Endothelial cell (in vitro differentiated cells): ENCODE measurements around the gene TOMM40. TPM values are rescaled to one million over a fixed set of nuclear protein-coding genes. Genes with fewer than 3 reads are reported as not detected.
"Not testable (repeated sequence)": the region's sequence is repeated elsewhere in the genome, so short reads cannot be mapped to it uniquely, and the experiment has no call there.

Source experiments
- DNase-seq: peaks from one replicate; pipeline ENCODE4 v3.0.0; 2021; ENCODE audit warnings: low spot score
- H3K27ac Mint-ChIP-seq: one replicate; pipeline ENCODE4 v1.8.0; 2021; ENCODE audit warnings: mixed read lengths, inconsistent platforms; ENCODE audit not compliant: unreplicated experiment
- H3K27me3 Mint-ChIP-seq: one replicate; pipeline ENCODE4 v1.8.0; 2021; ENCODE audit warnings: mild to moderate bottlenecking, moderate library complexity, mixed read lengths, inconsistent platforms; ENCODE audit not compliant: unreplicated experiment
- H3K36me3 Mint-ChIP-seq: one replicate; pipeline ENCODE4 v1.8.0; 2021; ENCODE audit warnings: mild to moderate bottlenecking, low read depth, mixed read lengths, inconsistent platforms; ENCODE audit not compliant: unreplicated experiment
- H3K4me1 Mint-ChIP-seq: one replicate; pipeline ENCODE4 v1.8.0; 2021; ENCODE audit warnings: mild to moderate bottlenecking, mixed read lengths, inconsistent platforms; ENCODE audit not compliant: unreplicated experiment
- H3K4me3 Mint-ChIP-seq: one replicate; pipeline ENCODE4 v1.8.0; 2021; ENCODE audit warnings: mild to moderate bottlenecking, mixed read lengths, inconsistent platforms; ENCODE audit not compliant: unreplicated experiment
- H3K9me3 Mint-ChIP-seq: one replicate; pipeline ENCODE4 v1.8.0; 2021; ENCODE audit warnings: mixed read lengths, inconsistent platforms; ENCODE audit not compliant: unreplicated experiment
- total RNA-seq: library from RNA; stranded (reverse); fragmentation: NEBNext Ultra II Directional; extraction: Animal tissue kit (Norgen Biotek cat#: 25700); gene quantifications from one replicate; pipeline ENCODE4 v1.2.1, GENCODE V29; 2021; ENCODE audit not compliant: unreplicated experiment
- TF ChIP-seq, protein P1 (sequence below): fragments of 200-600 bp; sonication (generic); IDR thresholded peaks from one replicate; pipeline ENCODE4 v1.5.0; 2021; ENCODE audit warnings: antibody characterized with exemption; ENCODE audit not compliant: unreplicated experiment

TOMM40 gene
- total RNA-seq, 1 donor from 2014 or later: 60.5 TPM

- H3K27me3 Mint-ChIP-seq: peaks cover 17% of the 10 kb centered on the region
- TF ChIP-seq, protein P1, sequence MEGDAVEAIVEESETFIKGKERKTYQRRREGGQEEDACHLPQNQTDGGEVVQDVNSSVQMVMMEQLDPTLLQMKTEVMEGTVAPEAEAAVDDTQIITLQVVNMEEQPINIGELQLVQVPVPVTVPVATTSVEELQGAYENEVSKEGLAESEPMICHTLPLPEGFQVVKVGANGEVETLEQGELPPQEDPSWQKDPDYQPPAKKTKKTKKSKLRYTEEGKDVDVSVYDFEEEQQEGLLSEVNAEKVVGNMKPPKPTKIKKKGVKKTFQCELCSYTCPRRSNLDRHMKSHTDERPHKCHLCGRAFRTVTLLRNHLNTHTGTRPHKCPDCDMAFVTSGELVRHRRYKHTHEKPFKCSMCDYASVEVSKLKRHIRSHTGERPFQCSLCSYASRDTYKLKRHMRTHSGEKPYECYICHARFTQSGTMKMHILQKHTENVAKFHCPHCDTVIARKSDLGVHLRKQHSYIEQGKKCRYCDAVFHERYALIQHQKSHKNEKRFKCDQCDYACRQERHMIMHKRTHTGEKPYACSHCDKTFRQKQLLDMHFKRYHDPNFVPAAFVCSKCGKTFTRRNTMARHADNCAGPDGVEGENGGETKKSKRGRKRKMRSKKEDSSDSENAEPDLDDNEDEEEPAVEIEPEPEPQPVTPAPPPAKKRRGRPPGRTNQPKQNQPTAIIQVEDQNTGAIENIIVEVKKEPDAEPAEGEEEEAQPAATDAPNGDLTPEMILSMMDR: no peak
- H3K9me3 Mint-ChIP-seq: no peaks in the 10 kb centered on the region
- H3K4me3 Mint-ChIP-seq: peak overlapping the region; percentile 34
- peak overlapping the region; percentile 2 for H3K27ac Mint-ChIP-seq
- H3K4me1 Mint-ChIP-seq: peaks cover 9% of the 10 kb centered on the region
- DNase-seq: no peak
- peaks cover 36% of the 10 kb centered on the region for H3K36me3 Mint-ChIP-seq
Observed at GRCh38 chr19:44884566-44884965, 6.5 kb upstream of the TOMM40 start.

DNA sequence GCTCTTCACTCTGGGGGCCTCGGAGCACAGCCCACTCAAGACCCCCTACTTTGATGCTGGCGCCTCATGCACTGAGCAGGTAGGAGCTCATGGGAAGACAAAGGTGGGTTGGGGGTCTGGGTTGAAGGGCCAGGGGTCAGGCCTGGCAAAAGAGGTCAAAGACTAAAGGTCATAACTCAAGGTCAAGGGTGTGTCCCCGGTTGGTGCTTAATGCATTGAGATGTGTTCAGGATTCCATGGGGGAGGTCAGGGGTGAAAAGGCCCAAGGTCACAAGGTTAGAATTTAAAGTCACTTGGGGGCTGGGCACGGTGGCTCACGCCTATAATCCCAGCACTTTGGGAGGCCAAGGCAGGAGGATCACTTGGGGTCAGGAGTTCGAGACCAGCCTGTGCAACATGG is 4.9 kb upstream of the TOMM40 start:
- TF ChIP-seq, protein P1: no peak
- peaks cover 20% of the 10 kb centered on the region for H3K27me3 Mint-ChIP-seq
- no peaks in the 10 kb centered on the region for H3K9me3 Mint-ChIP-seq
- H3K4me1 Mint-ChIP-seq: peaks cover 10% of the 10 kb centered on the region
- DNase-seq: no peak
- H3K4me3 Mint-ChIP-seq: peak overlapping the region; percentile 27
- H3K27ac Mint-ChIP-seq: peak overlapping the region; percentile 51
- peaks cover 37% of the 10 kb centered on the region for H3K36me3 Mint-ChIP-seq

GRCh38 chr19:44887648-44888047 is 3.4 kb upstream of the TOMM40 start:
- Mint-ChIP-seq H3K27ac (peak overlapping the region; percentile 71), H3K4me3 (peak overlapping the region; percentile 80), H3K36me3 (peaks cover 38% of the 10 kb centered on the region), H3K9me3 (no peaks in the 10 kb centered on the region), H3K4me1 (peaks cover 16% of the 10 kb centered on the region), H3K27me3 (peaks cover 24% of the 10 kb centered on the region)
- TF ChIP-seq, protein P1: no peak
- no peak for DNase-seq

GRCh38 chr19:44888335-44888734 is 2.7 kb upstream of the TOMM40 start:
- H3K27ac Mint-ChIP-seq, DNase-seq, H3K9me3 Mint-ChIP-seq: not testable (repeated sequence)
- peaks cover 24% of the 10 kb centered on the region for H3K27me3 Mint-ChIP-seq
- peak overlapping the region; percentile 33 for H3K4me3 Mint-ChIP-seq
- H3K36me3 Mint-ChIP-seq: peaks cover 45% of the 10 kb centered on the region
- peaks cover 16% of the 10 kb centered on the region for H3K4me1 Mint-ChIP-seq

DNA sequence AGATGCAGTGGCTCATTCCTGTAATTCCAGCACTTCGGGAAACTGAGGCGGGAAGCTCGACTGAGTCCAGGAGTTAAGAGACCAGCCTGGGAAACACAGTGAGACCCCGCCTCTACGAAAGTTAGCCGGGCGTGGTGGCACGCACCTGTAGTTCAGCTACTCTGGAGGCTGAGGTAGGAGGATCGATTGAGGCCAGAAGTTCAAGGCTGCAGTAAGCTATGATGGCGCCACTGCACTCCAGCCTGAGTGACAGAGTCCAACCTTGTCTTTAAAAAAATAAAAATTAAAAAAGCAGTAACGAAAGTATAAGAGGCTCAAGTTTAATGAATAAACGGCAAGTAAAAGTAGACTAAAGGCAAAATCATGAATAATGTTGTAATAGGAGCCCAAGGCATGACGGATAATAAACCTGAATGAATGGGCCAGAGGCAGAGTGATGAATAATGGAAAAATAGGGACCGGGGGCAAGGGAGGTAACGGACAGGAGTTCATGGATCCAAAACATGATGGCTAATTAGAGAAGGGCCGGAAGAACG is 1.2 kb upstream of the TOMM40 start:
- peaks cover 26% of the 10 kb centered on the region for H3K27me3 Mint-ChIP-seq
- no peaks in the 10 kb centered on the region for H3K9me3 Mint-ChIP-seq
- peaks cover 43% of the 10 kb centered on the region for H3K36me3 Mint-ChIP-seq
- TF ChIP-seq, protein P1: no peak
- H3K27ac Mint-ChIP-seq: peak overlapping the region; percentile 62
- H3K4me3 Mint-ChIP-seq: peak overlapping the region; percentile 91
- DNase-seq: no peak
- peaks cover 16% of the 10 kb centered on the region for H3K4me1 Mint-ChIP-seq
